GM18498 (cell line): ENCODE data around the gene GGCX.

Experiments used
- ATAC-seq: cut with Tn5 transposase; IDR thresholded peaks from one replicate; pipeline ENCODE4 v1.9.1; 2021; ENCODE audit warnings: mild to moderate bottlenecking, moderate library complexity; ENCODE audit not compliant: unreplicated experiment

Gene GGCX

GRCh38 chr2:85542777-85543176 lies 18.5 kb downstream of the GGCX start:
- ATAC-seq = no peak

- ATAC-seq = no peak
Observed at GRCh38 chr2:85541753-85542457, 19.4 kb downstream of the GGCX start.

- ATAC-seq = no peak
Observed at GRCh38 chr2:85541262-85541661, 20.0 kb downstream of the GGCX start.

GRCh38 chr2:85540133-85540648 lies 21.1 kb downstream of the GGCX start:
- no peak for ATAC-seq

- peak; percentile 38 for ATAC-seq
Observed at GRCh38 chr2:85539361-85540132, 21.7 kb downstream of the GGCX start.

GRCh38 chr2:85538507-85539360 lies 22.6 kb downstream of the GGCX start, which contains the start of gene MAT2A:
Gene MAT2A, plus strand, starts transcription at chr2:85539168. Its CDS starts 120 bp downstream, at chr2:85539288.
- ATAC-seq = peak; percentile 77

- ATAC-seq = no peak
Observed at GRCh38 chr2:85537600-85538506, 23.4 kb downstream of the GGCX start.

- no peak for ATAC-seq
Observed at GRCh38 chr2:85536479-85536878, 24.8 kb downstream of the GGCX start.

GRCh38 chr2:85534881-85535280 lies 26.4 kb downstream of the GGCX start:
- no peak for ATAC-seq

GRCh38 chr2:85534099-85534498 lies 27.2 kb downstream of the GGCX start:
- no peak for ATAC-seq

- ATAC-seq = no peak
Observed at GRCh38 chr2:85531589-85531988, 29.7 kb downstream of the GGCX start.

- no peak for ATAC-seq
Observed at GRCh38 chr2:85529809-85530208, 31.5 kb downstream of the GGCX start.

GRCh38 chr2:85528355-85528754 lies 32.9 kb downstream of the GGCX start:
- no peak for ATAC-seq

GRCh38 chr2:85527787-85528186 lies 33.5 kb downstream of the GGCX start:
- ATAC-seq = no peak

GRCh38 chr2:85525567-85525966 lies 35.7 kb downstream of the GGCX start:
- ATAC-seq = no peak

GRCh38 chr2:85525029-85525428 lies 36.3 kb downstream of the GGCX start:
- no peak for ATAC-seq

GRCh38 chr2:85524336-85524908 lies 36.9 kb downstream of the GGCX start:
- ATAC-seq = no peak

- ATAC-seq = no peak
Observed at GRCh38 chr2:85523903-85524335, 37.4 kb downstream of the GGCX start.

GRCh38 chr2:85523062-85523902 lies 38.0 kb downstream of the GGCX start:
- ATAC-seq = no peak
